ENCODE results near the gene ANKRD23. TPM values are rescaled to one million over a fixed set of nuclear protein-coding genes. Genes with fewer than 3 reads are reported as not detected.
A peak's percentile ranks its signal among the peaks of the same experiment; 100 is the strongest.

The ANKRD23 gene
- total and polyA plus RNA-seq, 8 donors, result 3.0 to 10.5 (median 5.7) TPM

- intact Hi-C loops (cut with DNase I), result no loop called here
- peaks cover 0 to 26% of the 10 kb centered on the region in 2 donors for H3K36me3 ChIP-seq
- no peaks in the 10 kb centered on the region for H3K27me3 ChIP-seq
- no peak overlapping the region for H3K4me3 ChIP-seq
- H3K4me1 ChIP-seq, result peaks cover 0 to 11% of the 10 kb centered on the region in 2 donors
- no peaks in the 10 kb centered on the region for H3K9me3 ChIP-seq
- DNase-seq, result no peak
- no peak for ATAC-seq
- TF ChIP-seq CTCF (IDR thresholded peaks at IDR 0.05), result no peak
- no peak overlapping the region for H3K27ac ChIP-seq
These were observed 1.9 kb downstream of the ANKRD23 start for GRCh38 chr2:96841701-96842495.

- DNase-seq (no peak), ATAC-seq (no peak)
- peak overlapping the region in 1 of 2 donors; percentile 6 for H3K4me3 ChIP-seq
- H3K9me3 ChIP-seq, result no peaks in the 10 kb centered on the region
- no peaks in the 10 kb centered on the region for H3K27me3 ChIP-seq
- TF ChIP-seq CTCF (IDR thresholded peaks at IDR 0.05), result no peak
- H3K4me1 ChIP-seq, result peaks cover 0 to 11% of the 10 kb centered on the region in 2 donors
- intact Hi-C loops (cut with DNase I), result no loop called here
- peaks cover 0 to 13% of the 10 kb centered on the region in 2 donors for H3K36me3 ChIP-seq
- no peak overlapping the region for H3K27ac ChIP-seq
These were observed 3.7 kb downstream of the ANKRD23 start for GRCh38 chr2:96839875-96840850.

- Histone ChIP-seq H3K4me1 (peaks cover 0 to 11% of the 10 kb centered on the region in 2 donors), H3K9me3 (no peaks in the 10 kb centered on the region), H3K4me3 (peak overlapping the region in 1 of 2 donors; percentile 6), H3K36me3 (peaks cover 0 to 17% of the 10 kb centered on the region in 2 donors), H3K27me3 (no peaks in the 10 kb centered on the region), H3K27ac (no peak overlapping the region)
- no peak for TF ChIP-seq CTCF (IDR thresholded peaks at IDR 0.05)
- peak in 3 of 4 donors; percentile 24 to 90 (median 82) for DNase-seq
- intact Hi-C loops (cut with DNase I), result no loop called here
- peak; percentile 94 for ATAC-seq
These were observed 4.4 kb downstream of the ANKRD23 start for GRCh38 chr2:96839293-96839874.

GRCh38 chr2:96838345-96839292, 5.2 kb downstream of the ANKRD23 start:
- H3K4me3 ChIP-seq, result no peak overlapping the region
- H3K9me3 ChIP-seq, result no peaks in the 10 kb centered on the region
- peaks cover 0 to 11% of the 10 kb centered on the region in 2 donors for H3K4me1 ChIP-seq
- TF ChIP-seq CTCF (IDR thresholded peaks at IDR 0.05), result no peak
- ATAC-seq, result no peak
- no peak overlapping the region for H3K27ac ChIP-seq
- H3K27me3 ChIP-seq, result no peaks in the 10 kb centered on the region
- intact Hi-C loops (cut with DNase I), result no loop called here
- DNase-seq, result no peak
- peaks cover 0 to 24% of the 10 kb centered on the region in 2 donors for H3K36me3 ChIP-seq
